ENCODE results near the gene LAMB2.

Gene LAMB2

DNA sequence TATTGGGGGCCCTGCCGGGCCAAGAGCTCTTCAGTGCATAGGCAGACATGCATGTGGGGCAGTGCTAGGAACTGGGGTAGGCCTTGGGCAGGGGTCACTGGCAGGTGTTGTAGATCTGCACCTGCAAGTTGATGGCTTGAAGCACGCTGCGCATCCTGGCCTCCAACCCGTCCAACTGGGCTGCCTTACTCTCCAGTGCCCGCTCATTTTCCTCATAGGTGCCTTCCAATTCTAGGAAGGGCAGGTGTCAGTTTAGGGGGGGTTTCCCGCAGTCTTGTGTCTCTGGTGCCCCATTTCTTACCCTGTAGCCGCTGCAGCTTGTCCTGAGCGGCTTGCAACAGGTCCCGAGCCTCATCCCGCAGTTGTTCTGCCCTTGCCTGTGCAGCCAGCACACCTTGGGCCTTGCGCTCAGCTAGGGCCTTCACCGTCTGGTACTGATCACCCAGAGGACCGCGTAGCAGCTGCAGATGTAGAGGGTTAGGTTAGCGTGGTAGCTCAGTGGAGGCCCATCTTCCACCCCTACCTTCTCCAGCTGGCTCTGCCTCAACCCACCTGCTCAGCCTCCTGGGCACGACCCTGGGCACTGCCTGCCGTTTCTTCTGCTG lies 11.6 kb downstream of the LAMB2 start:
- no peak for DNase-seq (ENCODE audit: low read depth)

DNA sequence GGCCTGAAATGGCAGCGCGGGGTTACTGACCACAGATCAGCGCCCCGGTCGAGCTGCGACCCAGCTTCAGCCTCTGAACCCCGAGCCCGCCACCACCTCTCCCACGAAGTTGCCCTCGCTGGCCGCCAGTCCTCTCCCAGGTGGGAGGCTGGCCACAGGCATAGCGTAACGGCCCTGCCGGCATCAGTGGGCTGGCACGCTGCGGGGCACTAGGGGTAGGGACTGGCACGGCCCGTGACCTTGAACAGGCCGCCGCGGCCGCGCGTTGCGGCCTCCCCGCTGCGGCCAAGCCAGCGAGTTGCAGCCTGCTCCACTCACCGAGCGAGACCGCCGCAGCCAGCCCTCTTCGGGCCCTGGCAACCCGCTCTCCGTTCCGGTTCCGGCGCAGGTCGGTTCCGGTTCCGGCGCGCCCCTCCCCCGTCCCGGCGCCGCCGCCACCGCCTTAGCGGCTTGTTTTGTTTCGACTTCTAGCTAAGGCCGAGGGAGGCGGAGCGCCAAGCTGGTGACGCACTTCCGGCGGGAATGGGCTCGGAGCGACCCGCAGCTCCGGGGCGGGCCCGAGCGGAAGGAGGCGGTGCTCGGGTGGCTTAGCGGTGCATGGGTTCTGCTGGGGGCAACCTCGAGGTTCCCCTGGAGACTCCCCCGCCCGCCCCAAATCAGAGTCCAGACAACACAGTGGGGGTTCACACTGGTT lies 12.3 kb downstream of the LAMB2 start, which contains the start of gene USP19:
USP19 (minus strand) TSS at position 386 of the 694 bp plus-strand sequence. CDS start 1,678 bp downstream, outside the sequence.
- peak; percentile 91 for DNase-seq (ENCODE audit: low read depth)

DNA sequence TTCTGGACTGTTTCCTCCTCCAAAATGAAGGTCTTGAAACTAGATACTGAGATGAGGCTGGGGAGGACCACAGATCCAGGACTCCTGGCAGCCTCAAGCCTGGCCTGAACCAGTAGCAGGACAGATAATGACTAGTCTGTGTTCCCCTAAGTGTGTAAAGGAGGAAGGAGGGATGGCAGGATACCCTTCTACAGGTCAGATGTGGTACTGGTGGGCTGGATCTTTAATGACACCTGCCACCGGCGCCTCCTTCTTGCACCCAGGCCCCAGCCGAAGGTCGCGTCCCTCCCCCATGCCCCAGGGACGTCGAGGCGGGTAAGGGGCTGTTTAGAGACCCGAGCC lies 12.8 kb downstream of the LAMB2 start:
- peak; percentile 29 for DNase-seq (ENCODE audit: low read depth)

DNA sequence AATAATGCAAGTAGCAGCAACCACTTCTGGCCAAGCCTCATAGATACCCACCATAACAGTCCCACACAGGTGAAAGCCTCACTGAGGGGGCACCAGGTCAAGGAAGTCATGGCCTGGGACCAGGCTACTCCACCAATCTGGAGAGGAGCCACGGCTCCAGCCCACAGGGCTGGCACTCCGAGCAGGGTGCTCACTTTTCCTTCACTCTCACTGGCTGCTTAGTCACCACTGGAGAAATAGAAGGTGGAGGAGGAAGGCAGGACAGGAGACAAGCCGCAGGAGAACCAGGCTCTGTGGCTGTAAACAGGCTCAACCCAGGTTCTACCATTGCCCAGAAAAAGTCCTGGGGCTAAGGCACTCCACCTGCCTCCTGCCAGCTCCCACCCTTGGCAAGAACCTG lies 13.4 kb downstream of the LAMB2 start:
- DNase-seq (ENCODE audit: low read depth) = peak; percentile 45

DNA sequence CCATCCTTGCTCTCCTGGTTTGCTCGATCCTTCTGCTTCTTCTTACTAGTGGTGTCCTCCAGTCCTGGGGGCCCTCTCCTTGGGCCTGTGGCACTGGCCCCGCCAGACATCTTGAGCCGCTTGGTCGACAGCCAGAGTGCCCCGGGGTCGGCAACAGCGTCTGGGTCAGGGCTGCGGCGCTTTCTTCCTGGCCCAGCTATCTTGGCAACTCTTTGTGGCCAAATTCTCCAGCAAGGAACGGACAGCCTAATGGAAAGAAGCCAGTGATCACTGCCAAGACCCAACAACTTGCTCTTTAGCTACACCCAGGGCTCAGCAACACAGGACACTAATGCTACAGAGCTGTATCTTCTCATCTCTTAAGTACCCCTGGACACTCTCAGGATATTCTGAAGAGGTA lies 13.8 kb downstream of the LAMB2 start:
- DNase-seq (ENCODE audit: low read depth) = no peak

DNA sequence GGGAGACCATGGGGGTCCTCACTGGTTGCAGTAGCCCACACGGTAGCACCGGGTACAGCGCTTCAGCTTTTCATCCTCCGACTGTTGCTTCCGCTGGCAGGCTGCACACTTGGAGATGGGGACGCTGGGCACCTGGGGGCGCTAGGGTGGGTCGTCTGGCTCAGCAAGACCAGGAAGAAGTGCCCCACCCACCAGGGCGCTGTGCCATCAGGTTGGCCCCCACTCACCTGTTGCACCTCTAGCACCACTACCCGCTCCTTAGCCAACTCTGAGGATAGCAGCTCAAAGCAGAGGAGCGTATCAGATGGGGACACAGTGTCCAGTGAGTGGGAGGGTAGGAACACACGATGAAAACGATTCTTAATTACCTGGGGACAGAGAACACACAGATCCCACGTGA lies 20.6 kb downstream of the LAMB2 start:
- DNase-seq (ENCODE audit: low read depth) = no peak

DNA sequence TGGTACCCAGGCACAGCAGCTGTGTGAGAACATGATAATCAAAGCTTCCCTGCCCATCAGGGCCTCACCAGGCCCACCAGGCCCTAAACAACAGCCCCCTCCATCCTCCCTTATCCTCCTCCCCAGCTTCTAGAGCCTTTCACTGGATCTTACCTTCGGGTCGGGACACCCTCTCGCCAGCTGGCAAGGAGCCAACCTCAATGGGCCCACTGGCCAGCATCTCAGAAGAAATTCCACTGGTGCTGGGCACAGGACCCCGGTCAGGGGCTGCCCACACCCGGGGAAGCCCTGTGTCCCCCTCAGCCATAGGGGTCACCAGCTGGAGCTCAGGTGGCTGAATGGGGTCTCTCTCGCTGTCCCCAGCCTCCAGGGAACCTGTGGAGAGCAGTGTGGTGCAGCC lies 21.5 kb downstream of the LAMB2 start:
- DNase-seq (ENCODE audit: low read depth) = no peak

DNA sequence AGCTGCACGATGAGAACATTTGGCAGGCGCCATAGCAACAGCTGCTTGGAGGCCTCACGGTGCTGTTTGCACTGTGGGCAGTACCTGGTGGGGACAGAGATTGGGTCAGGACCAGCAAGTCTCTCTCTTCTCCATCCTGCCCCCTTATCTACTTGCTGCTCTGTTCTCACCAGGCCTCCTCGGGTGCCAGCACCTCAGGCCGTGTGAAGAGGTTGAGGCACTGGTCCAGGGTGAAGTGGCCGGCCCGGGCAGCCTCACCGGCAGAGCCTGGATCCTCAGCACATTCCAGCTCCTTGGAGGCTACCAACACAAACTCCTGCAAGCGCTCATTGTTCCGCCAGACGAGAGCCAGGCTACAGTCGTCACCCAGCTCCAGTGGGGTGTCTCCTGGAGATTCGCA lies 22.1 kb downstream of the LAMB2 start:
- no peak for DNase-seq (ENCODE audit: low read depth)

DNA sequence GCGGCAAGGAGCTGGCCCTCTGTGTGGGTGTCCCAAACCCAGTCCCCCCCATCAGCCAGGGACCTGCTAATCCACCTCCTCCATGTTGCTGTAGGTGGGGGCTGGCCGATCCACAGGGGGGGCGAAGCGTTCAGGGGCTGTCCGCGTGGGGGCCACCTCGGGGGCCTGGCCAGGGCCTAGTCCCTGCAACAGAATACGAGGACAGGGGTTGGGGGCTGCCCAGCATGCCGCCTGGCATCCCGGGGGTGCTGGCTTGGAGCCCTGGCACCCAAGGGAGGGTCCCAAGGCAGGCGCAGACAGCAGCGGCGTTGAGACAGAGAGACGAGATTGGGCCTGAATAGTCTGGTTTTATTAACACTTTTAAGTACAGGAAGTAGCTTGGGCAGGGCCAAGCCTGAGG lies 24.5 kb downstream of the LAMB2 start:
- no peak for DNase-seq (ENCODE audit: low read depth)

DNA sequence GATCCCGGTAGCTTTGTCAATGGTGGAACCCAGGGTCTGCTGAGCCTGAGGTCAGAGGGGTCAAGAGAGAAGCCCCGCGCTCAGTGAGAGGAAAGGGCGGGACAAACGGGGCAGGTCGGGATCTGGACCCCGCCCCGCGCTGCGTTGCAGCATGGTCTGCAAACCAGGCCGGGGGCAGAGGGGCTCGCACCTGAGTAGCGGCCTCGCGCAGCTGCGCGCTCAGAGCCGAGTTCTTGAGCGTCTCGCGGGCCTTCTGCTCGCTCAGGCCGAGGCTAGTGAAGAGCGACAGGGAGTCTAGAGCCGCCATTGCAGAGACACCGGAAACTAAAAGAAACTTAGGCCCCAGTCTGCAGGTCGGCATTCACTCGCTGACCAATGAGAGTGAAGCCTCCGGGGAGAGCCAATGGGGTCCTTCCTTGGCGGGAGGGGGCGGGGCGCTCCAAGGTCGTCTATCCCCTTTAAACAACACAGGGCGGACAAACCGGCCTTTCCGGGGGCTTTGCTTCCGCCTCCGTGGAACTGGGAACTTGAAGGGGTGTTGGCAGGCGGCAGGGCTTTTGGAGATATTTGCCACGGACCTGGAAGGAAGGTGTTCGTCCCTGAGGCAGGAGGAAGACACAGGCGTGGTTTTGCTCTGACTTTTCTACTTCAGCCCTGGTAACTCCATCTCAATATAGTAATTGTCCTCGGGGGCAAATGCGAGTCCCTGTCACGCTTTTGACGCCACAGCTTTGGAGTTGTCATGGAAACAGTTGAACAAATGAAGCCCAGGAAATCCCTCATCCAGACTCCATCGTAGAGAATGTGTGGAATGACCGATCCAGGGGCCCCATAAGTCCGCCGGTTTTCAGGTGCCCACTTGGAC lies 28.2 kb downstream of the LAMB2 start, which contains the start of gene QARS1:
QARS1 (minus strand) TSS at position 331 of the 865 bp plus-strand sequence; CDS start at position 307, 24 bp downstream.
- DNase-seq (ENCODE audit: low read depth) = peak; percentile 93

DNA sequence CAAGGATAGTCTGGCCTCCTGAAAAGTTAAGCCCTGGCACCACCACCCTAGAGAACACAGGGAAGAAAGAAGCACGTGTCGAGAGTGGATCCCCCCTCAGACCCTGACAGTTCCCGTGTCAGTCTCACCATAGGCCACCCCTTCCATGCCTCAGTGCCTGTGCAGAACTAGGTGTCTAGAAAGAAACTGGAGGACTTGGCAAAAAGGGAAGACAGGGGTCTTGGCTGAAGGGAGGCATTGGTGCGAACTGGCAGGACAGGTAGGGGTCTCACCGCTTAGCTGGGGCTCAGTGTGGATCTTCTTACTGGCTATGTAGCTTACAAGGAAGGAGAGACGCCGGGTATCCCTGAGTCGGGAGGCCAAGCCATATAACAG lies 28.8 kb downstream of the LAMB2 start:
- no peak for DNase-seq (ENCODE audit: low read depth)

DNA sequence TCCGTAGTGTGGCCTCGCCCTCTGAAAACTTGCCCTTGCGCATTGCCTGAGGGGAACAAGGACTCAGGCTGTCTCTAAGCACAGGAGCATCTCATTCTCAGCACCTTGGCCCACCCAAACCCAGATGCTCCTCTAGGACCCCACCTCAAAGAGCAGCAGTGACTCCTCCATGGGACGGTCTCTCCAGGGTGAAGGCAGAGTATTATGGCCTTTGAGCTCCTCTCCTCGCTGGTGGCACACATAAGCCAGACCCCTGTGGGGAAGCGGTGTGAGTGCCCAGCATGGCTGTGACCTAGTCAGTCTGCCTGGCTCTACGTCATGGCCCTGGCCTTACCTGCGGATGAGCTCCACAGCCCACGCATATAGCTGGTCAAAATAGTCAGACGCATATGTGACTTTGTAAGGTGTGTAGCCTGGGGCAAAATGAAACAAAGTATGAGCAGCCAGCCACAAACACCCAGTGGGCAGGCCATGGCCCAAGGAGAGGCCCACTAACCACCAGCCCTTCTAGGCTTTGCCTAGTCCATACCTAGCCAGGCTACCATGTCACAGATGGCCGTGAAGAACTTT lies 32.7 kb downstream of the LAMB2 start:
- no peak for DNase-seq (ENCODE audit: low read depth)

DNA sequence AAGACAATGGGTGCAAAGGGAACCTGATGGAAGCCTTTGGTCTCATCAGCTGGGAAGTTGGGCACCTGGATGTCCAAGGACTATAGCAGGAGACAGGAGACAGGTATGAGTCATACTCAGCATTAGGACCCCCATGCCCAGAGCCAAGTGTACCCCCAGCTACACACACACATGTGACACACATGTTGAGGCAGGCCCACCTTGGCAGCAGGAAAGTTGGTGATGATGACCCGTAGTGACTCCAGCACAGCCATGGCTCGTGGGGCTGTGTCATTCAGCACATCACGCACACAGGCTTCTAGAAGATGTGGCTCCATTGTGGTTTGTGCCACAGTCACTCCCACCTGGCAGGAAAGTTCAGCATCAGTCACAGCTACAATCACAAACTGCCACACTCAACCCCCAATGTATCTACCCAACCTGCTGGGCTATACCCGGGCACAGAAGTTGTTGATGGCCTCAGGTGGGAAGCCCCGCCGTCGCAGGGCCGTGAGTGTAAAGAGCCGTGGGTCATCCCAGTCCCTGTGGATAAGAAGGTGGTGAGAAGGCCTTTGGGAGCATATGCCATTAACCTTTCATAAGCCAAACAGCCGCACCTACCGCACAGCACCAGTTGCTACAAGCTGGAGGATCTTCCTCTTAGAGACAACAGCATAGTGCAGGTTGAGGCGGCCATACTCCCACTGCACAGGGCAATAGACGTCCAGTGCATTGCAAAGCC lies 33.8 kb downstream of the LAMB2 start:
- DNase-seq (ENCODE audit: low read depth) = no peak

DNA sequence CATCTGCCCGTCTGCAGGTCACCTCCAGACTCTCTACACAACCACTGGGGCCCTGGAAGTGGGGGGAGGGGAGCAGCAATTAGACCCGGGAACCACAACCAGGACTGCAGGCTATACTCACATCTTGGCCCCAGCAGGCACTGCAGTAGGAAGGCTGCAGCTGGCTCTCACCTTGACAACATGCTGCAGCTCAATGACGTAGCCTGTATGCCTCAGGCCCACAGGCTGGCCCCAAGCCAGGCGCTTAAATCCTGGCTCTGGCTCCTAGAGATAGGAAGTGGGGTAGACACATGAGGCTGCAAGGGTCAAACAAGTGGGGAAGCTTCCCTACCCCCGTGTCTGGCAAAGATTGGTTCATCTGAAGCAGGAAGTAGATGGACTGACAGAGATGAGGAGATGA lies 34.4 kb downstream of the LAMB2 start:
- no peak for DNase-seq (ENCODE audit: low read depth)

DNA sequence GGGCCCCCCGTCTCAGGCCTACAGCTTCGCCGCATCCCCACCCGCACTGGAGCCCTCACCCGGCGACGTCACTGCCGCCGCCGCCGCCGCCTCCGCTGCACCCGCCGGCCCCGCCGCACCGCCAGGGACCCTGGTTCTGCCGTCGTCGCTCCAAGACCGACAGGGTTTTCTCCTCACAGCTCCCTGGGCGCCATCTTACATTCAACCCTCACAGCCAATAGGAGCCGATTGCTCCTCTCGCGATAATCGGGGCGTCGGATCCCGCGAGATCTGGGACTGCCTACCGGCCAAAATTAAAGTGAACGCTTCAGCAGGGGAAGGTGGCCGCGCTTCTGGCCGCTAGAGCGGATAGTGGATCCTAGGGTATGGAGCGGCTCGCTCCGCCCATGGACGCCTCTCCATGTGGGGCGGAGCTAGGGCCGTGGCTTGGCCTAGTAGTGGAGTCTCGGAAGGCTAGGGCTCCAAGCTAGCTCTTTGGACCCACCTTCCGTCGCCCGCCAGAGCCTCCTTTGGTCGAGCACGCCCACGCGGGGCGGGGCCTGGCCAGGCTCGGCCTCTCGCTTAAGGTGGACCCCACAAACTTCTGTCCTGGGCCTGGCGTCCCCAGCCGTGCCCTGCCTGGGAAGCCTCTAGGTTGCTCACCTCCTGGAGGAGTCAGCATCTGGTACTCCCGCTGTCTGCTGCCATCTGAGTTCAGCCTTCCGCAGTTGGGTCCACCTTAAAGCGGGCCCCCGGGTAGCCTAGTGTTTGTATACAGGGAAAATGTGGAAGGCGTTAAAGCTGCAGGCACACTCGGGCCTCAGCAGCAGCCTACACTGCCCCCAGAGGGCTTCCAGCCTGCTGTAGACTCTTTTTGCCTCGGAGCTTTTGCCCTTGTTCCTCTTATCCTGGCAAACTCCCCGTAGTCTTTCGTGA lies 38.7 kb downstream of the LAMB2 start, which contains the start of gene QRICH1:
QRICH1 (minus strand) TSS at position 219 of the 915 bp plus-strand sequence. CDS start 17,054 bp downstream, outside the sequence.
- peak; percentile 98 for DNase-seq (ENCODE audit: low read depth)

DNA sequence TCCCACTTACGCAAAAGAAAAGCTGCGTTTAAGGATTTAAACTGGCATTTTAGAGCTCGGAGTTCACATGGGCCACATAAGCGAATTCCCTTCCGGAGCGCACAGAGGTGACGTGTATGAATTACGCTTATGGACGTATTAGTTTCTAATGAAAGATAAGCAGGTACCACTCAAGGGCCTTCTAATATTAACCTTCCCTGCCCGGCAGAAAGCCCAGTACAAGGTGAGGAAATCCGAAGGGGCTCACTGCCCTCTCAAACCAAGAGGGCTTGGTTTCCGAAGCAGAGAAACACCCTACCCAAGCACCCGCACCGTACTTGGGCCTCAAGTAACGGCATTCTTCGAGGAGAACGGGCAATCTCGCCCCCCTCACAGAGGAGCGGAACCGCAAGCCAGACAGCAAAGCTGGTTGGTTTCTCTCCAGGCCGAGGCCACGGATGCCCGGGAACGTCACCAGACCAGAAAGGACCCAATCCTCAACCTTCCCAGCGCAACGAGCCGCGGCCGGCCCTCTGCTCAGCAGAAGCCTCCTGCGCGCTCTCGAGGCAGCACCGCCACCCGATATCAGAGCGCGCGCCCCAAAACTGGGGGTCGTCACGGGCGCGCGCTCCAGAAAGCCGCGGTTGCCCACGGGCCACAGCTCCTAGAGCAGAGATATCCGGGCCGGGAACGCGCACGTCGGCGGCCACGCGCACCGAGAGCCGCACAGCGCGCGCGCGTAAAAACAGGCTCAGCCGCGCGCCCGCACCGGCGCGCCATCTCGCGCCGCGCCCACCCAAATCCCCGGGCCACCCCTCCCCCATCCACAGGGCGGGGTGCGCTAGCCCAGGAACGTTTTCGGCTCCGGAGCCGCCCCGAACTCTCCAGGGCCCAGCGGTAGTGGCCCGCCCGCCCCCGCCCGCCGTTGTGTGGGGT lies 39.7 kb downstream of the LAMB2 start:
- peak; percentile 81 for DNase-seq (ENCODE audit: low read depth)

DNA sequence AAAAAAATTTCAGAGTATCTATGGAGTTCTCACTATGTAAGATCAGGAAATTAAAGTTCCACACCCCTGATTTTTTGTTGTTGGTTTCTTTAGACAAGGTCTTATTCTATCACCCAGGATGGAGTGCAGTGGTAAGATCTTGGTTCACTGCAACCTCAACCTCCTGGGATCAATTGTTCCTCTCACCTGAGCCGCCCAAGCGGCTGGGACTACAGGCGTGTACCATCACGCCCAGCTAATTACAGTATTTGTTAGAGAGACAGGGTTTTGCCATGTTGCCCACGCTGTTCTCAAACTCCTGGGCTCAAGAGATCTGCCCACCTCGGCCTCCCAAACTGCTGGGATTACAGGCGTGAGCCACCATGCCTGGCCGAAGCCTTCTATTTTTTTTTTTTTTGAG lies 51.4 kb downstream of the LAMB2 start:
- DNase-seq (ENCODE audit: low read depth) = no peak

DNA sequence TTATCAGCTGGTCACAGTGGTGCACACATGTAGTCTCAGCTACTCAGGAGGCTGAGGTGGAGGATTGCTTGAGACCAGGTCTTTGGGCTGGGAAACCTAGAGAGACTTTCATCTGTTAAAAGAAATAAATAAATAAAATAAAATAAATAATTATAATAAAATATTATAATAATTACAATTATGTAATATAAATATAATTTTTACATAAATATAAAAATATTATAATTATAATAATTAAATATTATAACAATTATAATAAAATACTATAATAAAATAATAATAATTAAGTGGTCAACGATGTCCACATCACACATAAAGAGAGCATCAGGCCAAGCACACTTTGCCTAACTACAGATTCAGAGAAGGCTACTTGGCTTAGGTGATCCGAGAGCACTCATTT lies 53.6 kb downstream of the LAMB2 start:
- no peak for DNase-seq (ENCODE audit: low read depth)

DNA sequence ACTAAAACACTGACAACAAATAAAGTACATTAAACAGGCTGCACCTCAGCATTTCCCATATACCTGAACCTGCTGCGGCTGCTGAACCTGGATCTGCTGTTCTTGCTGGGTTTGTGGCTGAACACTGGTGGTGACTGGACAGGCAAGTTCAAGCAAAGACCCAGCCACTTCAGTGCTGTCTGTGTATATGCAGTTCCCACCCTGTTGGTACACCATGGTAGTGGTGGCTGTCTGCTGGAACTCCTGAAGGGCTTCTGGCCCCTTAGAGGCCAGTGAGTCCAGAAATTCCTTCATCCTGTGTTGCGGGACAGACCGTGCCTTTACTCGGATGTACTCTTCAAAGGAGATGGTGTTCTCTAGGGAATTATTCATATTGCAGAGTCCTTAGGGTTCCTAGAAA lies 56.2 kb downstream of the LAMB2 start:
- DNase-seq (ENCODE audit: low read depth) = no peak

DNA sequence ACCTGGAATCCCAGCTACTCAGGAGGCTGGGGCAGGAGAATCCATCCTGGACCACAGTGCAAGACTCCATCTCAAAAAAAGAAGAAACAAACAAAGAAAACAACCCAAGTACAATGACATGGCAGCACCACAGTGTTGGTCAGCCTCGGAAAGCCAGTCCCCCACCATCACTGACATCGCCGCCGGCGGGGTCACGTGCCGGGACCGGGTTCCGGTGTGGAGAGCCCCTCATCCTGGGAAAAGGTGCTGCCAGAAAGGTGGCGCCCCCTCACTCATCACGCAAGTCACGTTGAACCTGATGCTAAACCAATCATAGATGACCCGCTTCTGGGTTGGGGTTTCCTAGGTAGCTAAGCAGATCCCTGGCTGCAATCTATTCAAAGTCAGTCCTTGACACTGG lies 56.7 kb downstream of the LAMB2 start:
- DNase-seq (ENCODE audit: low read depth) = no peak
